Pancreas (tissue), 10 donors: ENCODE results near the gene GATA3. TPM values are rescaled to one million over a fixed set of nuclear protein-coding genes. Genes with fewer than 3 reads are reported as not detected.

Experiments
- ATAC-seq, 4 donors: fragments of 200-7000 bp; cut with Tn5 transposase; one replicate each; pipeline versions ENCODE4 v1.8.0 to v1.9.1; 2020; ENCODE audit warnings: mild to moderate bottlenecking in 4 of 4, moderate library complexity in 4 of 4
- DNase-seq, 6 donors: peaks; one replicate each; pipeline ENCODE4 v3.0.0-alpha.2; 2020
- FAIRE-seq: peaks from 2 replicates; lab custom pipeline; 2012; peaks lifted over from hg19 to GRCh38; lab: Jason Lieb, UNC
- H3K27ac ChIP-seq, 4 donors: fragments of 200-600 bp; sonication (generic); 1 replicate in 3 of 4; 2 replicates in 1 of 4; pipeline versions ENCODE4 v1.5.0 to v1.8.0; 2020
- H3K27me3 ChIP-seq, 4 donors: fragments of 200-600 bp; one replicate each; pipeline ENCODE4 v1.8.0; 2021
- H3K36me3 ChIP-seq, 3 donors: fragments of 200-600 bp; sonication (generic) in 1 of 3; one replicate each; pipeline versions ENCODE4 v1.5.0 to v1.8.0; 2020 to 2021
- H3K4me1 ChIP-seq, 3 donors: fragments of 200-600 bp; one replicate each; pipeline ENCODE4 v1.8.0; 2021
- H3K4me3 ChIP-seq, 4 donors: fragments of 200-600 bp; sonication (generic) in 2 of 4; one replicate each; pipeline versions ENCODE4 v1.5.0 to v1.8.0; 2020 to 2021
- H3K9me3 ChIP-seq, 4 donors: fragments of 200-600 bp; one replicate each; pipeline ENCODE4 v1.8.0; 2021
- CTCF ChIP-seq, 4 donors: fragments of 200-600 bp; sonication (generic) in 3 of 4; IDR thresholded peaks; one replicate each; pipeline versions ENCODE4 v1.5.0 to v1.8.0; 2021; ENCODE audit warnings: antibody characterized with exemption in 4 of 4
- WGBS, 2 donors: extraction: QIAGEN DNeasy Blood & Tissue Kit; methylation state at CpG; one replicate each; pipeline ENCODE4 v1.1.7; 2013; 5-methylcytosine and 5-hydroxymethylcytosine counted together
- intact Hi-C, 3 donors: fragments of 100-400 bp; cut with DNase I; formaldehyde crosslinking; loops; one replicate each; pipeline versions ENCODE4 v1.11.1 to v1.14.2; 2022
- polyA plus RNA-seq, 2 donors: library from polyadenylated mRNA; stranded (reverse); fragments of 200-250 nt; gene quantifications; one replicate each; pipeline ENCODE4 v1.2.3, GENCODE V29; 2013
- total RNA-seq, 6 donors: library from RNA; stranded (reverse); fragmentation: NEBNext Ultra II Directional in 4 of 6; extraction: Animal tissue kit (Norgen Biotek cat#: 25700) in 4 of 6; gene quantifications; one replicate each; pipeline versions ENCODE4 v1.2.1 to v1.2.4, GENCODE V29; 2021 to 2023
- donor health status: healthy with polysubstance abuse.
- donor health status: DM: no; HTN: no; CAD: no; lungs with moderate emphysema.
- donor health status: DM: no; HTN: no; CAD: no.
- donor health status: control.
- donor health status: control.
- donor health status: Bipolar disorder and iron deficiency.
- donor health status: DM: yes; HTN: yes; CAD: no.
- donor health status: DM: no; HTN: no; CAD: no.
- donor health status: DM: no; HTN: no; CAD: no.
- donor health status: DM: yes; HTN: yes; CAD: no.

GATA3 gene
- total and polyA plus RNA-seq, 8 donors, result 0.11 to 0.38 (median 0.23) TPM; not detected in 2

- Histone ChIP-seq H3K36me3 (no peaks in the 10 kb centered on the region), H3K4me3 (no peak overlapping the region), H3K9me3 (no peaks in the 10 kb centered on the region), H3K27ac (no peak overlapping the region), H3K27me3 (no peaks in the 10 kb centered on the region), H3K4me1 (no peaks in the 10 kb centered on the region)
- 75 to 76% methylated on average over 13 of the region's 13 CpGs for WGBS, 2 donors
- no peak for ATAC-seq
- intact Hi-C loops, result no loop called here
- TF ChIP-seq CTCF (IDR thresholded peaks at IDR 0.05), result no peak
- no peak for DNase-seq
- no peak for FAIRE-seq
These were observed 60.5 kb downstream of the GATA3 start for GRCh38 chr10:8114741-8115617.

GRCh38 chr10:8115618-8115980 lies 61.1 kb downstream of the GATA3 start:
- intact Hi-C loops, result no loop called here
- Histone ChIP-seq H3K27ac (no peak overlapping the region), H3K4me3 (no peak overlapping the region), H3K9me3 (no peaks in the 10 kb centered on the region), H3K27me3 (no peaks in the 10 kb centered on the region), H3K4me1 (no peaks in the 10 kb centered on the region), H3K36me3 (no peaks in the 10 kb centered on the region)
- DNase-seq (no peak), FAIRE-seq (no peak), ATAC-seq (no peak)
- no peak for TF ChIP-seq CTCF (IDR thresholded peaks at IDR 0.05)
- 77 to 78% methylated on average over 3 of the region's 3 CpGs for WGBS, 2 donors

- Histone ChIP-seq H3K4me1 (no peaks in the 10 kb centered on the region), H3K9me3 (no peaks in the 10 kb centered on the region), H3K4me3 (no peak overlapping the region), H3K27me3 (no peaks in the 10 kb centered on the region), H3K27ac (no peak overlapping the region), H3K36me3 (no peaks in the 10 kb centered on the region)
- WGBS, 2 donors, result 40 to 64% methylated on average over 5 of the region's 5 CpGs
- DNase-seq (no peak), ATAC-seq (no peak), FAIRE-seq (no peak)
- intact Hi-C loops, result no loop called here
- TF ChIP-seq CTCF (IDR thresholded peaks at IDR 0.05), result no peak
These were observed 62.0 kb downstream of the GATA3 start for GRCh38 chr10:8116474-8116873.

GRCh38 chr10:8116926-8117493 lies 62.5 kb downstream of the GATA3 start:
- H3K36me3 ChIP-seq, result no peaks in the 10 kb centered on the region
- 46 to 59% methylated on average over 12 of the region's 12 CpGs for WGBS, 2 donors
- no peak overlapping the region for H3K4me3 ChIP-seq
- no peak for TF ChIP-seq CTCF (IDR thresholded peaks at IDR 0.05)
- no peak for ATAC-seq
- H3K27ac ChIP-seq, result no peak overlapping the region
- H3K9me3 ChIP-seq, result no peaks in the 10 kb centered on the region
- DNase-seq, result no peak
- intact Hi-C loops, result no loop called here
- no peak for FAIRE-seq
- no peaks in the 10 kb centered on the region for H3K27me3 ChIP-seq
- no peaks in the 10 kb centered on the region for H3K4me1 ChIP-seq
